HepG2 (cell line): Measurements from ENCODE around the gene YWHAQ. TPM values are rescaled to one million over a fixed set of nuclear protein-coding genes. Genes with fewer than 3 reads are reported as not detected.

Experiments
- BATF2 ChIP-seq: sonication (generic); formaldehyde crosslinking; IDR thresholded peaks from 2 replicates; pipeline ENCODE4 v1.8.0; 2022; ENCODE audit warnings: mild to moderate bottlenecking, missing genetic modification reagents, moderate library complexity
- BRD4 ChIP-seq: sonication (generic); formaldehyde crosslinking; IDR thresholded peaks from 2 replicates; pipeline ENCODE4 v1.4.0; 2020; ENCODE audit warnings: missing genetic modification reagents
- DR1 ChIP-seq: sonication (generic); formaldehyde crosslinking; IDR thresholded peaks from 2 replicates; pipeline ENCODE4 v1.8.0; 2021; ENCODE audit warnings: mild to moderate bottlenecking, missing genetic modification reagents, inconsistent platforms
- ETV5 ChIP-seq: IDR thresholded peaks from 2 replicates; pipeline ENCODE4 v1.6.1; 2018; ENCODE audit warnings: missing biosample characterization, missing genetic modification reagents, inconsistent platforms, borderline replicate concordance
- HCFC1 ChIP-seq: fragments of 150-350 bp; IDR thresholded peaks from 2 replicates; pipeline ENCODE4 v1.6.1; 2014; ENCODE audit warnings: low read depth, low read length
- KLF16 ChIP-seq, 2 experiments: sonication (generic) in 1 of 2; formaldehyde crosslinking in 1 of 2; IDR thresholded peaks; 2 replicates each; pipeline versions ENCODE4 v1.6.1 to v1.8.0; 2016 to 2023; ENCODE audit warnings: missing genetic modification reagents in 2 of 2, missing compliant biosample characterization in 1 of 2
- POLR2AphosphoS2 ChIP-seq: IDR thresholded peaks from 2 replicates; pipeline ENCODE4 v1.6.1; 2011; ENCODE audit warnings: low read depth, low read length, improper control_type of control experiment
- POLR2G ChIP-seq: fragments of 200-400 bp; formaldehyde crosslinking; IDR thresholded peaks from 2 replicates; pipeline ENCODE4 v1.6.1; 2018; ENCODE audit warnings: mild to moderate bottlenecking, low read depth, low read length, moderate library complexity
- PRMT3 ChIP-seq: sonication (generic); formaldehyde crosslinking; IDR thresholded peaks from 2 replicates; pipeline ENCODE4 v1.8.1; 2022; ENCODE audit warnings: low read depth, mild to moderate bottlenecking, moderate library complexity, missing genetic modification reagents, borderline replicate concordance
- TSC22D2 ChIP-seq: sonication (generic); formaldehyde crosslinking; IDR thresholded peaks from 2 replicates; pipeline ENCODE4 v1.5.1; 2020; ENCODE audit warnings: missing genetic modification reagents, mild to moderate bottlenecking, borderline replicate concordance
- ZBTB42 ChIP-seq: sonication (generic); formaldehyde crosslinking; IDR thresholded peaks from 2 replicates; pipeline ENCODE4 v1.5.0; 2020; ENCODE audit warnings: mild to moderate bottlenecking, missing genetic modification reagents
- ZNF225 ChIP-seq: sonication (generic); formaldehyde crosslinking; IDR thresholded peaks from 2 replicates; pipeline ENCODE4 v1.4.0; 2020; ENCODE audit warnings: mild to moderate bottlenecking, missing genetic modification reagents
- ZNF234 ChIP-seq: sonication (generic); formaldehyde crosslinking; conservative IDR thresholded peaks from 2 replicates; pipeline ENCODE4 v1.5.1; 2020; ENCODE audit warnings: mild to moderate bottlenecking, missing genetic modification reagents
- ZNF318 ChIP-seq: sonication (generic); formaldehyde crosslinking; IDR thresholded peaks from 2 replicates; pipeline ENCODE4 v1.4.0; 2020; ENCODE audit warnings: mild to moderate bottlenecking, missing genetic modification reagents
- ZNF354B ChIP-seq: sonication (generic); formaldehyde crosslinking; IDR thresholded peaks from 2 replicates; pipeline ENCODE4 v1.8.0; 2022; ENCODE audit warnings: mild to moderate bottlenecking, missing genetic modification reagents
- ZNF770 ChIP-seq: sonication (generic); formaldehyde crosslinking; IDR thresholded peaks from 2 replicates; pipeline ENCODE4 v1.5.0; 2020; ENCODE audit warnings: mild to moderate bottlenecking, missing genetic modification reagents
- ZNF790 ChIP-seq: sonication (generic); formaldehyde crosslinking; IDR thresholded peaks from 2 replicates; pipeline ENCODE4 v1.8.0; 2022; ENCODE audit warnings: missing genetic modification reagents, mild to moderate bottlenecking, borderline replicate concordance
- polyA plus RNA-seq, 8 experiments: library from polyadenylated mRNA; depleted of rRNA in 3 of 8; stranded (reverse) in 7 of 8; unstranded in 1 of 8; fragments of >200 nt; fragmentation: Illumina TruSeq in 4 of 8; extraction: Trizol in 4 of 8; gene quantifications; 2 replicates each; pipeline versions ENCODE4 v1.2.1 to v1.2.3, GENCODE V29; 2011 to 2016; ENCODE audit warnings: low read depth in 4 of 8, missing spikeins in 1 of 8, mixed read lengths in 1 of 8; ENCODE audit not compliant: insufficient read depth in 1 of 8
- total RNA-seq, 5 experiments: library from RNA; depleted of rRNA; stranded (reverse); fragments of >200 nt; fragmentation: Illumina TruSeq; extraction: Trizol; gene quantifications; 2 replicates each; pipeline ENCODE4 v1.2.3, GENCODE V29; 2016; ENCODE audit warnings: low read depth in 1 of 5

The YWHAQ gene
- total and polyA plus RNA-seq, 2 of the 13 experiments (the other 11 are each of a cell fraction or from before 2014, with no cell fraction given), result 160 to 304 TPM

GRCh38 chr2:9630117-9630735, 571 bp downstream of the YWHAQ start (continued):
- TF ChIP-seq KLF16 (CRISPR knock-in tag; IDR thresholded peaks at IDR 0.05), result 0 out of 4 replicates have a peak, but pooled peaks of 1 of the 2 experiments have one; percentile 18
- peak; percentile 38; the same call in 1 of the 2 replicates for TF ChIP-seq ZNF225 (CRISPR knock-in tag)
- no peak for TF ChIP-seq ZNF354B (CRISPR knock-in tag)
- TF ChIP-seq ZNF234 (CRISPR knock-in tag), result peak; percentile 81; the same call in 1 of the 2 replicates
- peak; percentile 43; the same call in 1 of the 2 replicates for TF ChIP-seq DR1 (CRISPR knock-in tag)
- peak; percentile 11; the same call in 1 of the 2 replicates for TF ChIP-seq ETV5
- no peak for TF ChIP-seq ZNF770 (CRISPR knock-in tag)
- TF ChIP-seq POLR2AphosphoS2, result 0 out of 2 replicates have a peak, but pooled peaks have one; percentile 45
- TF ChIP-seq ZBTB42, result peak; percentile 29; the same call in 1 of the 2 replicates
- TF ChIP-seq BRD4, result no peak
- 0 out of 2 replicates have a peak, but pooled peaks have one; percentile 37 for TF ChIP-seq BATF2 (CRISPR knock-in tag)
- no peak for TF ChIP-seq HCFC1
- 0 out of 2 replicates have a peak, but pooled peaks have one; percentile 35 for TF ChIP-seq PRMT3 (CRISPR knock-in tag)
- peak; percentile 15; the same call in 1 of the 2 replicates for TF ChIP-seq TSC22D2
- peak; percentile 69; the same call in 1 of the 2 replicates for TF ChIP-seq ZNF790 (CRISPR knock-in tag)
- peak; percentile 21; the same call in 1 of the 2 replicates for TF ChIP-seq POLR2G
- 0 out of 2 replicates have a peak, but pooled peaks have one; percentile 52 for TF ChIP-seq ZNF318 (CRISPR knock-in tag)
